Measurements from ENCODE around the gene GTF3C4.

DNA sequence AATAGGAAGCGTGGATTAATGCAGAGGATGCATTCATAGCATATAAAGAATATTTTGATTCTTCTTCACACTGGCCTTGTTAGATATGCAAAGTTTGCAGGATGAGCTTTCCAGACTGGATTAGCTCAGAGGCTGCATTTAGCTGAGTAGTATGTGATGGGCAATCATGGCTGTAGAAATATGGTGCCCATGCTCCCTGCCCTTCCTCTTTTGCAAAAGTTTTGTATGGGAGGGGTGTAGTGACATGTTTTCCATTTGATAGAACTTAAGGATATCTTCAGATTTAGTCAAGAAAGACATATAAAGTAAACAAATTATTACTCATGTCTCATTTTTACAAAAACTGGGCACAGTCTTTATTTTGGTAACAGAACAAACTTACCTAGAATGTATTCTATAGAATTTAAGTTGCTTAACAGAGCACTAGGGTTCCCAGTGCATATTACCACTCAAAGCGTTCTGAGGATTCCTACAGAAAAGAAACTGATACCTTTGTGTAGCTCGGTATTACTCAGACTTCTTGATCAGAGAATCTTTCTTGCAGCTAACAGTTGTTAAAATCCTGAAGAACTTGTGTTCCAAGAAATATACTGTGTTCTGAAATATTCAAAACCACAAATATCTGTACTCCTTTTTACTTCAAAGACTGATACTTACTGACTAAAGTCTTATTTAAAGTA, 9.8 kb downstream of the GTF3C4 start:
- no peak for TF ChIP-seq TCF7L2 (IDR thresholded peaks at IDR 0.05; ENCODE audit: low read depth, low read length)
- TF ChIP-seq, protein P1, sequence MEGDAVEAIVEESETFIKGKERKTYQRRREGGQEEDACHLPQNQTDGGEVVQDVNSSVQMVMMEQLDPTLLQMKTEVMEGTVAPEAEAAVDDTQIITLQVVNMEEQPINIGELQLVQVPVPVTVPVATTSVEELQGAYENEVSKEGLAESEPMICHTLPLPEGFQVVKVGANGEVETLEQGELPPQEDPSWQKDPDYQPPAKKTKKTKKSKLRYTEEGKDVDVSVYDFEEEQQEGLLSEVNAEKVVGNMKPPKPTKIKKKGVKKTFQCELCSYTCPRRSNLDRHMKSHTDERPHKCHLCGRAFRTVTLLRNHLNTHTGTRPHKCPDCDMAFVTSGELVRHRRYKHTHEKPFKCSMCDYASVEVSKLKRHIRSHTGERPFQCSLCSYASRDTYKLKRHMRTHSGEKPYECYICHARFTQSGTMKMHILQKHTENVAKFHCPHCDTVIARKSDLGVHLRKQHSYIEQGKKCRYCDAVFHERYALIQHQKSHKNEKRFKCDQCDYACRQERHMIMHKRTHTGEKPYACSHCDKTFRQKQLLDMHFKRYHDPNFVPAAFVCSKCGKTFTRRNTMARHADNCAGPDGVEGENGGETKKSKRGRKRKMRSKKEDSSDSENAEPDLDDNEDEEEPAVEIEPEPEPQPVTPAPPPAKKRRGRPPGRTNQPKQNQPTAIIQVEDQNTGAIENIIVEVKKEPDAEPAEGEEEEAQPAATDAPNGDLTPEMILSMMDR (IDR thresholded peaks at IDR 0.05), result no peak

All from Panc1 (cell line).